Non-pigmented ciliary epithelial cell (primary cell): ENCODE measurements around the gene ALOX15B.

Experiments used
- DNase-seq: peaks from one replicate; pipeline ENCODE4 v3.0.0-alpha.2; 2010; ENCODE audit warnings: low read depth

ALOX15B gene, protein sequence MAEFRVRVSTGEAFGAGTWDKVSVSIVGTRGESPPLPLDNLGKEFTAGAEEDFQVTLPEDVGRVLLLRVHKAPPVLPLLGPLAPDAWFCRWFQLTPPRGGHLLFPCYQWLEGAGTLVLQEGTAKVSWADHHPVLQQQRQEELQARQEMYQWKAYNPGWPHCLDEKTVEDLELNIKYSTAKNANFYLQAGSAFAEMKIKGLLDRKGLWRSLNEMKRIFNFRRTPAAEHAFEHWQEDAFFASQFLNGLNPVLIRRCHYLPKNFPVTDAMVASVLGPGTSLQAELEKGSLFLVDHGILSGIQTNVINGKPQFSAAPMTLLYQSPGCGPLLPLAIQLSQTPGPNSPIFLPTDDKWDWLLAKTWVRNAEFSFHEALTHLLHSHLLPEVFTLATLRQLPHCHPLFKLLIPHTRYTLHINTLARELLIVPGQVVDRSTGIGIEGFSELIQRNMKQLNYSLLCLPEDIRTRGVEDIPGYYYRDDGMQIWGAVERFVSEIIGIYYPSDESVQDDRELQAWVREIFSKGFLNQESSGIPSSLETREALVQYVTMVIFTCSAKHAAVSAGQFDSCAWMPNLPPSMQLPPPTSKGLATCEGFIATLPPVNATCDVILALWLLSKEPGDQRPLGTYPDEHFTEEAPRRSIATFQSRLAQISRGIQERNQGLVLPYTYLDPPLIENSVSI

DNA sequence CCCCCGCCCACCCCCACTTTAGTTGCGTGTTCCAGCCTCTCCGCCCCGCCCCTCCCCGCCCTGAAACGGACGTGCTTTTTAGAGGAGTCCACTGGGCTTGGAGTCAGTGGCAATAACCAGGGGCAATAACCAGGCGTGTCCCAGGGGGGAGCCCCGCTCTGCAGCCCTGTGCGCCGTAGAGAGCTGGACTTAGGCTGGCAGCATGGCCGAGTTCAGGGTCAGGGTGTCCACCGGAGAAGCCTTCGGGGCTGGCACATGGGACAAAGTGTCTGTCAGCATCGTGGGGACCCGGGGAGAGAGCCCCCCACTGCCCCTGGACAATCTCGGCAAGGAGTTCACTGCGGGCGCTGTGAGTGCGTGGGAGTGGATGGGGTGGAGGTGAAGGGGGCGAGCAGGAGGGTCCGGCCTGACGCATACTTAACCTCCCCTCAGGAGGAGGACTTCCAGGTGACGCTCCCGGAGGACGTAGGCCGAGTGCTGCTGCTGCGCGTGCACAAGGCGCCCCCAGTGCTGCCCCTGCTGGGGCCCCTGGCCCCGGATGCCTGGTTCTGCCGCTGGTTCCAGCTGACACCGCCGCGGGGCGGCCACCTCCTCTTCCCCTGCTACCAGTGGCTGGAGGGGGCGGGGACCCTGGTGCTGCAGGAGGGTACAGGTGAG, at the start of gene ALOX15B:
TSS of gene ALOX15B (plus strand) at position 106 of the 657 bp plus-strand sequence. CDS start at position 203, 97 bp downstream.
- DNase-seq: no peak

DNA sequence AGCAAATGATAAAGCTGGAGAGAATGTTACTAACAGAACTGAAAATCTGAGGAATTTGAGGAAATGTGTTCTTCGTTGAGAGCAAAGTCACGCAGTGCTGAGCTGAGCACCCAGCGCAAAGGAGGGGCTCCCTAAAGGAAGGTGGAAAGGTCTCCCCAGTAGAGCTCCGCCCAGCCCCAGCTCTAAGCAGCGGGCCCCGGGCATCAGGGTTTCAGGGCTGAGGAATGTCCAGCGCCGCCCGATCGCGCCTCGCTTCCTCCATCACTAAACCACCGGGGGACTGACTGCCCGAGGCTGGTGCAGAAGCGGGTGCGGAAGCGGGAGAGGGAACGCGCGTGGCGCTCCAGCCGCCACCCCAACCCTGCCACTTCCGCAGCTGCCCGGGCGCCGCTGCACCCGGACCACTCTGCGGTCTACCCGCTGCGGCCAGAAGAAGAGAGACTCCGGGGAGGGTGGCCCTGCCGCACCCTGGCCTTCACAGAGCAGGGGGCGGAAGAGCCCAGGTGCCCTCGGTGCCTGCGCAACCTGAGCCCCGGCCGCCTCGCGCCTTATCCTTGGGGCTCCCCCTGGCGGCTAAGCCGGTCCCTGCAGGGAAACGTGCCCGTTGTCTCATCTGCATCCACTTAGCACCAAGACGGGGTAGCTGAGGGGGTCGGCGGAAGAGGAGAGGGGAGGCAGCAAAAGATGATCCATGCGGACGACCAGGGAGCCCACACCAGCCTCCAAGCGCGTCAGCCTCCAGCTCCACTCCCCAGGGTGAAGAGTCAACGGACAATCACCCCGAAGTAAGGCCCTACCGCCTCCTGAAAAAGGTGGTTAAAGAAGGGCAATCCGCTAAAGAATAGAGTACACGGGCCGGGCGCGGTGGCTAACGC, 48.8 kb upstream of the ALOX15B start:
- DNase-seq: no peak

DNA sequence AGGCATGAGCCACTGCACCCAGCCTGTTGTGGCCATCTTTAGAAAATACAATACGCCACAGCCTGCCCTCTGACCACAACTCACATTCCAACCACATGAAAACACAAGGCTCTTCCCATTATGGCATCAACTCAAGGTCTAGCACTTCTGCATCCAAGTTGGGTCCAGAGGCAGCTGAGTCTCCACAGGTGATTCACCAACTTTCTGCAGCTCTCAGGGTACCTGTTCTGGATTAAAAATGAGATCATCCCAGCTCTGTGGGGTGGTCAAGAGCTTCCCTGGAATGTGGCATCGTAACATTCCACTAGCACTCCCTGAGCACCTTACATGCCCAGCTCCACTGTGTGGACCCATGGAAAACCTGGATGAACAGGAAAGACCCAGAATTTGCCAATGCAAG, 46.3 kb upstream of the ALOX15B start:
- DNase-seq: peak; percentile 24

DNA sequence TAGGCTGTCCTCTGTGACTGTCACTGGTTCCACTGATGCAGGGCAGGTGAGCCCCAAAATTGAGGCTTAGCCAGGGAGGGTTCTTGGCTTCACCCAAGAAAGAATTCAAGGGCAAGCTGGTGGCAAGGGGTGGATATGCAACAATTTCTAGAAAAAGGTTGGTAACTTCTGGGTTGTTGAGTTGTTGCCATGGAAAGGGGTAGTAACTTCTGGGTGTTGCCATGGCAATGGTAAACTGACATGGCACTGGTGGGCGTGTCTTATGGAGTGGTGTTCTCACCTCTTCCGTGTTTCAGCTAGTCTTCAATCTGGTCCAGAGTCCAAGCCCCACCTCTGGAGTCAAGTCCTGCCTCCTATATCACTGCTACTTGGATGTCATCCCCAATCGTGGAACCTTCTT, 45.9 kb upstream of the ALOX15B start:
- DNase-seq: no peak

DNA sequence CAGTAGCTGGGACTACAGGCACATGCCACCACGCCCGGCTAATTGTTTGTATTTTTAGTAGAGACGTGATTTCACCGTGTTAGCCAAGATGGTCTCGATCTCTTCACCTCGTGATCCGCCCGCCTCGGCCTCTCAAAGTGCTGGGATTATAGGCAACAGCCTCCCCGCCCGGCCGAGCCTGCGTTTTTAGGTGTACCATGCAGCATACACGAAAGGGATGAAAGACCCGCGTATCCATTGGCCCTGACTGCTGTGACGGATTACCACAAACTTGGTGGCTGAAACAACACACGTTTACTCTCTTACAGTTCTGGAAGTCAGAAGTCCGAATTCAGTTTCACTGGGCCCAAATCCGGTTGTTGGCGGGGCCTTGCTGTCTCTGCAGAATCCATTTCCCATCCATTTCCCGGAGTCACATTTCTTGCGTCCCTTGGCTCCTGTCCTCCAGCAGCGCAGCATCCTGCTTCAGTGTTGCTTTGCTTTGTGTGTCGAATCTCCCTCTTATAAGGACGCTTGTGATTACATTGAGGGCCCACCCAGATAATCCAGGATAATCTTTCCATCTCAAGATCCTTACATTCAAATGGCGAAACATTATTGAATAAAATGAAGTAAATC, 44.8 kb upstream of the ALOX15B start:
- DNase-seq: no peak

DNA sequence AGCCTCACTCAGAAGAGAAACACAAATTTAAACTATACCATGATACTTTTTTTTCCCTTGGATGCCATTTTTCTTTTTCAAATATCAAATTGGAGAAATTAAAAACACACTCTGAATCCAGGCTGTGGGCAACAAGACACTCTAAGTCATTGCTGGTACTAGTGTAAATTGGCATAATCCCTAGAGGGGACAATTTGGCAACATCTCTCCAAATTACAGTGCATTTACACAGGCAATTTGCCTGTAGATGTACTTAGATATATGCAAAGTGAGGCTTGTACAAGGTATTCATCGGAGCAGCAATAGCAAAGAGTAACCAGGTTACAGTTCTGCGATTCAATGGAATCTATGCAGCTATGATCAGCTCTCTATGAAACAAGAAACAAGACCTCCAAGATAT, 43.1 kb upstream of the ALOX15B start:
- no peak for DNase-seq

DNA sequence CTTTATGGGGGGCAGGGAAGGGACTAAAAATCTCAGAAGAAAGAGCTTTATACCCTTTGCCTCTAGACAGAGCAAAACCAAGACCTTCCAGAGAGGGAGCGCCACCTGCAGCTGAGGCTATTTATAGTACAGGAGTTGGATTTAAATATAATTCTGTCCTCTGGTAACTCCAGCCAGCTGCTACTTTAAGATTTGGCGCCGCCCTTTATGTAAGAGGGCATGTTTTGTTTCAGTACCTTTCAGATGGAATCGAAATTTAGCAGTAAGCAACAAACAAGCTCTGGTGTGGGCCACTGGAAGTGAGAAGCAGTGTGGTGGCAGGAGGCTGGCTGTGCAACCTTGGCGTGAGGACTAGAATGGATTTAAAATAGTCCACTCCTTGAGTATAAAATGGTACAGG, 41.7 kb upstream of the ALOX15B start:
- DNase-seq: no peak

DNA sequence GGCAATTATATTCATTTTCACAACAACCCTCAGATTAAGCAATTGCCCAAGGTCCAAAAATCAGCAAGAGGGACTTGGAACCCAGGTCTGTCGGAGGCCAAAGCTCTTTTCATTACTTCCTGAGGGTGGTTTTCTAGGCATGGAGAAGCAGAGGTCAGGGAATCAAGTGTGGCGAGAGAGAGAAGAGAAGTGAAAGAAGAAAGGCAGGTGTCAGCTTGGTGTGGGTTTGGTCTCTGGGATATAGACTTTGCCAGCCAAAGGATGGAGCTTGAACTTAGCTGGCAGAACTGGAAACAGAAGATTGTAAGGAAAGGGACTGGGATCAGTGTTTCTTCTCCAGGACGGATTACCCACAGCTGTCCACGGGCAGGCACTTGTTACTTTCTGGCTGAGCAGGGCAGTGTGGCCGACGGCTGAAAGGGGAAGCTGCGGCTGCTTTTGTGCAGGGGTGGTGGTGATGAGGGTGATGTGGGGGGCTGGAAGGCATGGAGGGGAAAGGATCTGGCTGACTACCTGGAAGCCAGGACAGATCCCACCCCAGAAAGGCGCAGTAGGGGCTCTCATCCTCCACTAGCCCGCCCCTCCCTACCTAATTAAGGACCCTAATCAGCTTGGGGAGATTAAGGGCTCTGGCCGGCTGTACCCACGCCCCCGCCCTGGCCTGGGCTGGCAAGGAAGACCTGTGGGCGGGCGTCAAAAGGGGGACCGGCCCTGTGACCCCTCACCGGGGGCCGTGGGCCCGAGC, 36.7 kb upstream of the ALOX15B start, which contains the start of gene GUCY2D:
TSS of gene GUCY2D (plus strand) at position 640 of the 745 bp plus-strand sequence. CDS start 433 bp downstream, outside the sequence.
- DNase-seq: no peak

DNA sequence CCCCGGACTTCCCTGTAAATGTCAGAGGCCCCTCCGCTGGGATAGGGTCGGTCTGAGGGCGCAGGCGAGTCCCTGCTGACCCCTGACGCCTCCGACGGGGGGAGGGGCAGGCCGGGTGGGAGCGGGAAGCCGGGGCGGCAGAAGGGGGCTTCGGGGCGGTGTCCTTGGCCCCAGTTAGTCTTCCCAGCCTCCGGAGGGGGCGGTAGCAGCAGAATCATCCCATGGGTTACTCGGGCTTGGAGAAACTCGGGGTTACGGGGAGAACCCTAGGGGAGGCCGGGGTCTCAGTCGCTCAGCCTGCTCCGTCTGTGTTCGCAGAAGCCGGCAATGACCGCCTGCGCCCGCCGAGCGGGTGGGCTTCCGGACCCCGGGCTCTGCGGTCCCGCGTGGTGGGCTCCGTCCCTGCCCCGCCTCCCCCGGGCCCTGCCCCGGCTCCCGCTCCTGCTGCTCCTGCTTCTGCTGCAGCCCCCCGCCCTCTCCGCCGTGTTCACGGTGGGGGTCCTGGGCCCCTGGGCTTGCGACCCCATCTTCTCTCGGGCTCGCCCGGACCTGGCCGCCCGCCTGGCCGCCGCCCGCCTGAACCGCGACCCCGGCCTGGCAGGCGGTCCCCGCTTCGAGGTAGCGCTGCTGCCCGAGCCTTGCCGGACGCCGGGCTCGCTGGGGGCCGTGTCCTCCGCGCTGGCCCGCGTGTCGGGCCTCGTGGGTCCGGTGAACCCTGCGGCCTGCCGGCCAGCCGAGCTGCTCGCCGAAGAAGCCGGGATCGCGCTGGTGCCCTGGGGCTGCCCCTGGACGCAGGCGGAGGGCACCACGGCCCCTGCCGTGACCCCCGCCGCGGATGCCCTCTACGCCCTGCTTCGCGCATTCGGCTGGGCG, 35.9 kb upstream of the ALOX15B start:
- no peak for DNase-seq

DNA sequence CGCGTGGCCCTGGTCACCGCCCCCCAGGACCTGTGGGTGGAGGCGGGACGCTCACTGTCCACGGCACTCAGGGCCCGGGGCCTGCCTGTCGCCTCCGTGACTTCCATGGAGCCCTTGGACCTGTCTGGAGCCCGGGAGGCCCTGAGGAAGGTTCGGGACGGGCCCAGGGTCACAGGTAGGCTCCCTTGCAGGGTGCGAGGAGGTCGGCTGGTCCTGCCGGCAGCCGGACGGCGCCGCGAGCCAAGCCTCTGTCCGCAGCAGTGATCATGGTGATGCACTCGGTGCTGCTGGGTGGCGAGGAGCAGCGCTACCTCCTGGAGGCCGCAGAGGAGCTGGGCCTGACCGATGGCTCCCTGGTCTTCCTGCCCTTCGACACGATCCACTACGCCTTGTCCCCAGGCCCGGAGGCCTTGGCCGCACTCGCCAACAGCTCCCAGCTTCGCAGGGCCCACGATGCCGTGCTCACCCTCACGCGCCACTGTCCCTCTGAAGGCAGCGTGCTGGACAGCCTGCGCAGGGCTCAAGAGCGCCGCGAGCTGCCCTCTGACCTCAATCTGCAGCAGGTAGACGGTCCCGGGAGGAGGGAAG, 35.2 kb upstream of the ALOX15B start:
- DNase-seq: no peak

DNA sequence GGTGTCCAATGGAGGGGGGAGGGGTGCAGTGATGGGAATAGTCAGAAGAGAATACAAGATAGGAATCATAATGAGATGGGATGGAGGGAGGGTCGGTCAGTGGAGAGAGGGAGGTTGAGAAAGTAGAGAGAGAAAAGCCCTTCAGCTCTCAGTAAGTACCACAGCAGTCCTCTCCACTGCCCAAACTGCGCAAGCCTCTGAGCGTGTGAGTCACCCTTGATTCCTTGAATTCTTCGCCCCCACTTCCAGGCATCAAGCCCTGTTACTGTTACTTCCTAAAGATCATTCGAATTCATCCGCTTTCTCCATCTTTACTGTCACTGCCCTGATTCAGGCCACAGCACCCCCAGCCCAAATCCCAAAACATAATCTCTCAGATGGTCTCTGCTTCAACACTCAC, 34.0 kb upstream of the ALOX15B start:
- DNase-seq: peak; percentile 44

DNA sequence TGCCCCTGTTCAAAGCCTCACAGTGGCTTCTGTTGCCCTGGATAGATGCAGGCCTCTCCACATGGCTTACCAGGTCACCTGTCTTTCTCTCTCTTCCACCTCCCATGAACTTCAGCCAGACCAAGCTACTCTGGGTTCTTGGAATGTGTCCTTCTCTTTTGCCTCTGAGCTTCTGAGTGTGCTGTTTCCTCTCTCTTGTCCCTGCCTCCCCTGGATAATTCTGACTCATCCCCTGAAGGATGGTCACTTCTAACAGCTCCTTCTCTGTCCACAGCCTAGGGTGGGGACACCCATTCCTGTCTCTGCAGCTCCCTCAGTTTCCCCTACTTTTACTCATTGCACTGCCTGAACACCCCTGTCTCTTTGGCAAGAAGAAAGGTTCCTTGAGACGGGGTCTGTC, 33.5 kb upstream of the ALOX15B start:
- DNase-seq: no peak

DNA sequence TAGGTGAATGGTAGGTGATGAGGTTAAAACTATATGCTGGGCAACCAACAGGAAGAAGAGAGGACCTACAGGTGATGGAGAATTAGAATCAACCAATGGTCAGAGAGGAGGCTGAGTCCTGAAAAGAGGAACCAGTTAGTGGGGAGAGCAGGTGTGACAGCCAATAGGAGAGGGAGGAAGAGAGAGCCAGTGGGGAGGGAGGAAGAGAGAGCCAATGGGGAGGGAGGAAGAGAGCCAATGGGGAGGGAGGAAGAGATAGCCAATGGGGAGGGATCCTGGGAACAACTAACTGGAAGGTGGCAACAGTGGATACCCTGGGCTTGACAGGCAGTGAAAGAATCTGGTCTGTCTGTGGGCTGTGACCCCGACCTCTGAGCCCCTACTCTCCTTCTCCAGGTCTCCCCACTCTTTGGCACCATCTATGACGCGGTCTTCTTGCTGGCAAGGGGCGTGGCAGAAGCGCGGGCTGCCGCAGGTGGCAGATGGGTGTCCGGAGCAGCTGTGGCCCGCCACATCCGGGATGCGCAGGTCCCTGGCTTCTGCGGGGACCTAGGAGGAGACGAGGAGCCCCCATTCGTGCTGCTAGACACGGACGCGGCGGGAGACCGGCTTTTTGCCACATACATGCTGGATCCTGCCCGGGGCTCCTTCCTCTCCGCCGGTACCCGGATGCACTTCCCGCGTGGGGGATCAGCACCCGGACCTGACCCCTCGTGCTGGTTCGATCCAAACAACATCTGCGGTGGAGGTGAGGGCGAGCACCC, 32.7 kb upstream of the ALOX15B start:
- DNase-seq: no peak

DNA sequence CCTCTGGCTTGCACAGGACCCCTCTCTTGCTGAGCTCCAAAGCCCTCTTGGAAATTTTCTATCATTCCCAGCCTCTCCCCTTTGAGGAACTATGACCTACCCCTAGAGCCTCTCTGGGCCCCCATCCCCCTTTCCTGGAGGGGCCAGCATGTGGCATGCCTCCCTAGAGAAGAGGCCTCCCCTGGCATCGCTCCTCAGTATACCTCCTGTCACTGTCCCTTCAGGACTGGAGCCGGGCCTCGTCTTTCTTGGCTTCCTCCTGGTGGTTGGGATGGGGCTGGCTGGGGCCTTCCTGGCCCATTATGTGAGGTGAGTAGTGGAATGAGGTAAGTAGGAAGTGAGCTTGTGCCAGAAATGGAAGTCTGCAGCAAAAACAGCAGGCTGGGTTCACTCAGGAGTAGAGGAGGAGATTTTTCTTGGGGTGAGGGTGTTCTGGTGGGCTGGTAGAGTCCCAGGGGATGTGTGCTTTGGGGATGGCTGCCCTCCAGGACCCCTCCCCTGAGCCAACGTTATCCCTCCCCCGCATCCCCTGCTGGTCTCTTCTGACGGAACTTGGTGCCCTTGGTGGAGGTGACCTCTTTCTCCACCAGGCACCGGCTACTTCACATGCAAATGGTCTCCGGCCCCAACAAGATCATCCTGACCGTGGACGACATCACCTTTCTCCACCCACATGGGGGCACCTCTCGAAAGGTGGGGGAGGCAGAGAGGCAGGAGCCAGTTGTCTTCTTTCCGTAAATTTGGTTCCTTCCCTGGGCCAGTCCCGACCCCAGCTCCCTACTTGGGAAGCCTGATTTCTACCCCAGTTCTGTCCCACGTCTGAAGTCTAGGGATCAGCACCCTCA, 31.8 kb upstream of the ALOX15B start:
- DNase-seq: no peak

DNA sequence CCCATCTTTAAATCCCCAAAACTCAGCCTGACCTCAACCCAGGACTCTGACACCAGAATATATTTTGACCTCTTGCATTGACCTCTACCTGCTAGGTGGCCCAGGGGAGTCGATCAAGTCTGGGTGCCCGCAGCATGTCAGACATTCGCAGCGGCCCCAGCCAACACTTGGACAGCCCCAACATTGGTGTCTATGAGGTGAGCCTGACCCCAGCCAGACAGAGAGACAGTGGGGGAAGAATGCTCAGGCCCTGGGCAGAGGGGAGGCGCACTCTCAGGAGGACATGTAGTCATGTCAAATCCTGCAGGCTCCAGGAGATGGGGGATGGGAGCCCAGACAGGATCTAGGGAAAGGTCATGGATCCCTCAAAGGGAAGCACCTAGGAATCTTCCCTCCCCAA, 31.0 kb upstream of the ALOX15B start:
- DNase-seq: no peak

DNA sequence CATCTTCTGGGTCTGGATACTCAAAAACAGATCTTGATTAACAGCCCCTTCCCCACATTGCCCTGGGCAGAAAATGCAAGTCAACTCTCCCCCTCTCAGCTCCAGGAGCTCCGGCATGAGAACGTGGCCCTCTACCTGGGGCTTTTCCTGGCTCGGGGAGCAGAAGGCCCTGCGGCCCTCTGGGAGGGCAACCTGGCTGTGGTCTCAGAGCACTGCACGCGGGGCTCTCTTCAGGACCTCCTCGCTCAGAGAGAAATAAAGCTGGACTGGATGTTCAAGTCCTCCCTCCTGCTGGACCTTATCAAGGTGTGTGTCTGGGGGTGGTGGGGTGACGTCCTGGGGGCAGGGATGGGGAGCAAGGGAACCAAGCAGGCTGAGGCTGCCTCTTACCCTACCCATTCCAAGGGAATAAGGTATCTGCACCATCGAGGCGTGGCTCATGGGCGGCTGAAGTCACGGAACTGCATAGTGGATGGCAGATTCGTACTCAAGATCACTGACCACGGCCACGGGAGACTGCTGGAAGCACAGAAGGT, 26.7 kb upstream of the ALOX15B start:
- DNase-seq: no peak

DNA sequence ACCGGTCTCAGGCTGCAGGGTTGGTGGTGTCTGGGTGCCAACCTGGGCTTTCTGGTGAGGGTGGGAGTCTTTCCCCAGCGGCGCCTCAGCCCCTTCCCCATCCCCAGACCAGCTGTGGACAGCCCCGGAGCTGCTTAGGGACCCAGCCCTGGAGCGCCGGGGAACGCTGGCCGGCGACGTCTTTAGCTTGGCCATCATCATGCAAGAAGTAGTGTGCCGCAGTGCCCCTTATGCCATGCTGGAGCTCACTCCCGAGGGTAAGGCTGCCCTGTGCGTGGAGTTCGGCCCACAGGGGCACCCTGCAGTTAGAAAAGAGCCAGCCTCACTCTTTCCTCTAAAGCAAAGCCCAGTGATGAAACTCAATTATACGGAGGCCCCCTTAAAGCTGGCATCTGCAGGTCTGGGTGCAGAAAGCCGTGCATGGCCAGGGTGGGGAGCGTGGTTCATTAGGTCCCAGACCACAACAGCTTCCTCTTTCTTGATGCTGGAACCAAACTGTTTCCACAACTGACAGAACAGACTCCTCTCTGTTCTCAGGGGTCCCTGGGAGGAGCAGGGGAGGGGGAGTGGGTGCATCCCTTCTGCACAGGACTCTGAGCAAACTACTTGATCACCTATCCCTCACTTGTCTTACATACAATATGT, 25.7 kb upstream of the ALOX15B start:
- DNase-seq: no peak
